Activated T-cell treated with anti-CD3 and anti-CD28 coated beads, Interleukin-2, amount 50 U/mL, for 72 hours (primary cell): ENCODE data around the gene FIBP. TPM values are rescaled to one million over a fixed set of nuclear protein-coding genes. Genes with fewer than 3 reads are reported as not detected.

ENCODE experiments used
- ATAC-seq, 2 donors: fragments of 150-1000 bp; cut with Tn5 transposase; replicated peaks in 1 of 2; 2 replicates each; pipeline ENCODE4 v1.10.0; 2021; ENCODE audit warnings: moderate library complexity in 2 of 2, mild to moderate bottlenecking in 1 of 2
- DNase-seq, 2 donors: peaks; one replicate each; pipeline ENCODE4 v3.0.0; 2021 to 2022; ENCODE audit warnings: mixed read lengths in 1 of 2
- H3K27ac Mint-ChIP-seq: one replicate; pipeline ENCODE4 v1.8.0; 2022; ENCODE audit warnings: mild to moderate bottlenecking, moderate library complexity, mixed read lengths
- H3K27me3 Mint-ChIP-seq: one replicate; pipeline ENCODE4 v1.8.0; 2022; ENCODE audit warnings: low read depth, mixed read lengths
- H3K36me3 Mint-ChIP-seq, 2 donors: one replicate each; pipeline ENCODE4 v1.8.0; 2022; ENCODE audit warnings: mixed read lengths in 2 of 2, mild to moderate bottlenecking in 1 of 2; ENCODE audit not compliant: insufficient read depth in 2 of 2
- H3K4me1 Mint-ChIP-seq: one replicate; pipeline ENCODE4 v1.8.0; 2022; ENCODE audit warnings: low read depth, mixed read lengths
- H3K4me3 Mint-ChIP-seq, 2 donors: one replicate each; pipeline ENCODE4 v1.8.0; 2022; ENCODE audit warnings: mild to moderate bottlenecking in 2 of 2, mixed read lengths in 2 of 2, moderate library complexity in 2 of 2
- H3K9me3 Mint-ChIP-seq, 2 donors: one replicate each; pipeline ENCODE4 v1.8.0; 2022; ENCODE audit warnings: mixed read lengths in 2 of 2
- total RNA-seq, 2 donors: library from RNA; stranded (reverse); gene quantifications; one replicate each; pipeline ENCODE4 v1.2.3, GENCODE V29; 2022

The FIBP gene
- total RNA-seq, 2 donors from 2014 or later, result 86.4 to 91.9 TPM

DNA sequence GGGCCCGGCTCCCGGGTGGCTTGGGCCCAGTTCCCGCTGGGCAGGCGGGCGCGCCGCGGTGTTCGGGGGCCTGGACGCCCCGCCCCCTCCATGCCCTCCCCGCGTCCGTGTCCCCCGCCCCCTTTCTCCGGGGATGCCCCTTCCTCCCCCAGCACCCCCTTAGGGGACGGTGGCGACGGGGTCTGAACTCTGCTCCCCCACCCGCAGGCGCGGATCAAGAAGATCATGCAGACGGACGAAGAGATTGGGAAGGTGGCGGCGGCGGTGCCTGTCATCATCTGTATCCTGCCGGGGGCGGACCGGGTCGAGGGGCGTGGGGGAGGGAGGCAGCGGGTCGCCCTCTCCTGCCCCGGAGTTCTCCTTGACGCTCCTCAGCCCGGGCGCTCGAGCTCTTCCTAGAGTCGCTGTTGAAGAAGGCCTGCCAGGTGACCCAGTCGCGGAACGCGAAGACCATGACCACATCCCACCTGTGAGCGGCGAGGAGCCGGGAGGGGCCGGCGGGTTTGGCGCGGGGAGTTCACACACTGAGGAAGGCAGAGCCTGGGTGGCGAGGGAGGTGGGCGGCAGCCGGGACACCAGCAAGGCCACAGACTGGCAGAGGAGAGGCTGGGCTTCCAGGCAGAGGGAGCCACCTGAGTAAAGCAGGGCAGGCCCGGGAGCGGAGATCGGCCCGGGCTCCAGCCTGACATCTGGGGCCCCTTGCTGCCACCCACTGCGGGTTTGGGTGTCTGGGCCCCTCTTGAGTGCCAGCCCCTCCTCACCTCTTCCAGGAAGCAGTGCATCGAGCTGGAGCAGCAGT, 31.5 kb upstream of the FIBP start:
- Mint-ChIP-seq H3K36me3 (peaks cover 4 to 12% of the 10 kb centered on the region in 2 donors), H3K27me3 (no peaks in the 10 kb centered on the region), H3K4me3 (peak overlapping the region; percentile 95 to 96), H3K4me1 (peaks cover 41% of the 10 kb centered on the region), H3K27ac (peak overlapping the region; percentile 84), H3K9me3 (no peaks in the 10 kb centered on the region)
- DNase-seq (peak in 1 of 2 donors; percentile 74), ATAC-seq (peak; percentile 55 to 60)

DNA sequence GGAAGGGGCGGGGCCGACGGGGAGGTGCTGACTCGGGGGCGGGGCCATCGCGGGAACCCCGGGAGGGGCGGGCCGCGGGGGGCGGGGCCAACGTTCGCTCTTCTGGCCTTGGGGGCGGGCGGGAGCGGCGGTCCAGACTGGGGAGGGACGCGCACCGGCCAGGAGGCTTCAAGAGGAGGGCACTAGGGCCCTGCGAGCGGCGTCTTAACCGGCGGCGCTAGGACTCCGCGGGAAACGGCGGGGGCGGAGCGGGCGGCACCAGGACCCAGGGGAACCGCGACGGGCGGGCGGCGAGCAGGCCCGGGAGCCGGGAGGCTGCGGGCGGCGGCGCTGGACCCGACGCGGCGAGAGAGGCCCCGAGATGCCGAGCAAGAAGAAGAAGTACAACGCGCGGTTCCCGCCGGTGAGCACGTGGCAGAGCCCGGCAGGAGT, 30.9 kb upstream of the FIBP start, which contains the start of gene DRAP1:
DRAP1 (plus strand) TSS at position 286 of the 432 bp plus-strand sequence; CDS start at position 362, 76 bp downstream.
- Mint-ChIP-seq H3K36me3 (peaks cover 4 to 12% of the 10 kb centered on the region in 2 donors), H3K4me3 (peak within 1 kb of the TSS; percentile 95 to 96), H3K9me3 (no peaks in the 10 kb centered on the region), H3K27me3 (no peaks in the 10 kb centered on the region), H3K4me1 (peaks cover 41% of the 10 kb centered on the region), H3K27ac (peak within 1 kb of the TSS; percentile 89)
- peak; percentile 98 to 99 for DNase-seq
- peak; percentile 93 to 95 for ATAC-seq

DNA sequence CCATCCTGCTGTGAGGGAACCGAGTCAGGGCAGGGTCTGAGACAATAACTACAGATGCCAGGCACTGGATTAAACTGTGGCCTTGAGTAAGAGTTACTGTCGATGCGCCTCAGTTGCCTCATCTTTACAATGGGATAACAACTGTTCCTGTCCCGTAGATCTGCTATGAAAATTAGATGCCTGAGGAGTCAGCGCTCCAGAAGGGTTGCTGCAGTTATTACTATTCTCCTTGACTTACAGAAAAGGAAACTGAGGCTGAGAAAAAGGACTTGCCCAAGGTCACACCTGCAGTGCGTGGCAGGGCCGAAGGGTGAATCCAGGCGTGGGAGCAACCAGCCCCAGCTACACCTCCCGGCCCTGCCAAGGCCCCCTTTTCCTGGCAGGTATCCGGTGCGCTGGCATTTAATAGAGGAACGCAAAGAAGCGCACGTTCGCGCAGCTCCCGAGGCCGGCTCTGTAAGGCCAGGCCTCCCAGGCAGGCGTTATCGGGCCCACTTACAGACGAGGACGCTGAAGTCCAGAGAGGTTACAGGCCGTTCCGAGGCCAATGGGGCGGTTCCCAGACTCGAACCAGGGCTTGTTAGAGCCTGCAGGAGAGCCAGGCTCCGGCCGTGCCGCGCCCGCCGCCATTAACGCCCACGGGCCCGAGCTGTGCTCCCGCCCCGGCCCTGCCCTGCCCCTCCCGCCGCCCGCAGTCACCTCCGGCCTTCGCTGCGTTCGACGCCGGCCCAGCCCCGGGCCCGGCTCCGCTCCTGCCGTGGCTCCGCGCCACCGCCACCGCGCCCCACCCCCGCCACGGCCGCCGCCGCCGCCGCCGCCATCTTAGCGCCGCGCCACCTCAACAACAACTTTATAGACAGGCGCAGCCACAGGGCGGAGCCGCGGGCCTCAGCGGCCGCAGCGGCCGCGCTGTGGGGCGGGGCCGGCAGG, 30.2 kb upstream of the FIBP start, which contains the start of gene C11orf68:
C11orf68 (minus strand) TSS at position 852 of the 930 bp plus-strand sequence; CDS start at position 821, 31 bp downstream.
- H3K27ac Mint-ChIP-seq, result peak within 1 kb of the TSS; percentile 89
- peak within 1 kb of the TSS; percentile 95 to 96 for H3K4me3 Mint-ChIP-seq
- ATAC-seq, result peak; percentile 68 to 74
- H3K4me1 Mint-ChIP-seq, result peaks cover 41% of the 10 kb centered on the region
- H3K36me3 Mint-ChIP-seq, result peaks cover 4 to 11% of the 10 kb centered on the region in 2 donors
- H3K27me3 Mint-ChIP-seq, result no peaks in the 10 kb centered on the region
- no peaks in the 10 kb centered on the region for H3K9me3 Mint-ChIP-seq
- DNase-seq, result no peak

DNA sequence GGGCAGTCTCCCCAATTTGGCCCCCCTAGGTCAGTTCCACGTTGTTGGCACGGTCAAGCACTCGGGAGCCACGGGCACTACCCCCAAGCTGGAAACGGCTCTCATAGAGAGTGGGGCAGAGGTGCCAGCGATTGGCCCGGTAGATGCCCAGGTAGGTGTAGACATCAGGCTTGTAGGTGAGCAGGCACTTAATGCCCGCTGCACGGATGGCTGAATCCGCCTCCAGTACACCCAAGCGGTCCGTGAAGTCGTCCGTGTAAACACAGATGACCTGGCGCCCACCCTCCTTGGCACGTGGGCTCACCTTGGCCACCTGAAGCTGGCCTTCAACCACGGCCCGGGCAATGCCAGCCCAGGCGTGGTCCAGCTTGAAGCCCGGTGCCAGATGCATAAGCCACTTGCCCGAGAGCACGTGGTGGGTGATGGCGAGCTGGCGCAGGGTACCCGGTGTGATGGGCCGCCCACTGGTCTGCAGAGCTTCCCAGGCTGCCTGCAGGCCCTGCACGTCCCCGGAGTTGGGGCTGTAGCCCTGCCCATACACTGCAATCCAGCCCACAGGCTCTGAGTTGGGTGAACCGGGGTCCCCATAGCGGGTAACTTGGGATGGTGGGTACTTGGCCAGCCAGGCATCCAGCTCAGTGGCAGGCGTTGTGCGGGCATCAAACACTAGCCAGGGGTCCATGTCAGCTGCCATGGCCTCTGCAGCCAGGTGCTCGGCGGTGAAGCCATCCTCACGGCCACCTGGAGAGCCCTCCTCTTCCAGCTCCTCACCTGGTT, 29.4 kb upstream of the FIBP start:
- Mint-ChIP-seq H3K36me3 (peaks cover 4 to 8% of the 10 kb centered on the region in 2 donors), H3K4me3 (peak overlapping the region; percentile 95 to 96), H3K9me3 (no peaks in the 10 kb centered on the region), H3K27me3 (no peaks in the 10 kb centered on the region), H3K27ac (no peak overlapping the region), H3K4me1 (peaks cover 43% of the 10 kb centered on the region)
- ATAC-seq, result no peak
- DNase-seq, result no peak

DNA sequence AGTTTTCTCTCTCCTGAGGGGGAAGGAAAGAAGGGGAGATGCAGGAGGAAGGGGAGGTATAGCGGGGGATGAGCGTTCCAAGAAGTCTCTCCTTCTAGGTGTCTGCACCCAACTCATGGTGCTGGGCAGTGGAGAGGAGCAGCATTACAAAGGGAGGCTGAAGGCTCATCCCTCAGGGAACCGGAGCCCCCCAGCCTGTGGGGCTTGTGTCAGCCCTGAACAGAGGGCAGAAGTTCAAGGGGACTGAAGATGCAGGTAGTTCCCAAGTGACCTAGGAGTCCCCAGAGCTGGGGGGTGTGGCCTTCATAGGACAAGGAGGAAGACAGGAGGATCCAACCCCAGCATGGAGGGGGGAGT, 28.8 kb upstream of the FIBP start:
- H3K27me3 Mint-ChIP-seq, result no peaks in the 10 kb centered on the region
- no peak for DNase-seq

DNA sequence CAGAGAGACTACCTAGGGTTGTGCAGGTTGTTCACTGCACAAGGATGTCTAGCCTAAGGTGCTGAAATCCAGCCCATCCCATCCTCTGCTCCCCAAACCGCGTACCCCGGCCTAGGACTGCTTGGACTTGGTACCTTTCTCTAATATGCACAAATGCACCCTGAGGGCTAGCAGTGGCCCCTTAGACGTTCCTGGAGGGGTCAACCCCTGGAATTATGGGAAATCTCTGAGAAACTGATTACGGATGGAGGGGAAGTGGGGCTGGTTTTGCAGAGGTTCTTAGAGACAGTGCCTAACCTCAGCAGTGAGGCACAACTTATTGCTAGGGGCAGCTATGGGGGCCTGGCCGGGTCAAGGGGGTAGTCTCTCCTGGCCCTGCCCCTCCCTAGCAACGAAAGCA, 28.1 kb upstream of the FIBP start:
- Mint-ChIP-seq H3K9me3 (no peaks in the 10 kb centered on the region), H3K27me3 (no peaks in the 10 kb centered on the region), H3K36me3 (peaks cover 0 to 6% of the 10 kb centered on the region in 2 donors), H3K27ac (no peak overlapping the region), H3K4me3 (peak overlapping the region; percentile 64 to 95), H3K4me1 (peaks cover 37% of the 10 kb centered on the region)
- ATAC-seq (no peak), DNase-seq (no peak)

More for the DNA sequence above, 28.8 kb upstream of the FIBP start:
- no peak for ATAC-seq
- H3K9me3 Mint-ChIP-seq, result no peaks in the 10 kb centered on the region
- peak overlapping the region; percentile 64 to 95 for H3K4me3 Mint-ChIP-seq
- peak overlapping the region; percentile 38 for H3K27ac Mint-ChIP-seq
- H3K36me3 Mint-ChIP-seq, result peaks cover 3 to 6% of the 10 kb centered on the region in 2 donors
- peaks cover 40% of the 10 kb centered on the region for H3K4me1 Mint-ChIP-seq

DNA sequence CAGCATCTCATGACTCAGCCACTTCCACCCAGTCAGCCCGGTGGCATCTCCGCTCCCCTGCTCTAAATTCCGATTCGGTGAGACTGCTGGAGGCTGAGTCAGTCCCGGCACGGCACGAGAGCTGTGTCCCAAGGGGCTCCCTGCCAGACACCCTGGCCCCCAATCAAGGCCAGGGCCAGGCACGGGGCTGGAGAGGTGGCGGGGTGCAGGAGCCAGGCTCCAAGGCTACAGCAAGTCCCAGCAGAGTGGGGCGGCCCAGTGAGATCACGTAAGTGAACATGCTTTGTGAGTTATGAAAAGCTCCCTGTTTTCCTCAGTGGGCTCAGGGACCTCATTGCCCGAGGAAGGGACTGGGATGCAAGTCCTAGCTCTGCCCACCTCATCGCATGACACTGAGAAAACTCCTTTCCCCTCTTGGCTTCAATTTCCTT, 27.6 kb upstream of the FIBP start:
- no peaks in the 10 kb centered on the region for H3K27me3 Mint-ChIP-seq
- H3K4me1 Mint-ChIP-seq, result peaks cover 37% of the 10 kb centered on the region
- H3K27ac Mint-ChIP-seq, result no peak overlapping the region
- peaks cover 0 to 6% of the 10 kb centered on the region in 2 donors for H3K36me3 Mint-ChIP-seq
- no peak overlapping the region for H3K4me3 Mint-ChIP-seq
- DNase-seq, result no peak
- H3K9me3 Mint-ChIP-seq, result no peaks in the 10 kb centered on the region
- no peak for ATAC-seq

DNA sequence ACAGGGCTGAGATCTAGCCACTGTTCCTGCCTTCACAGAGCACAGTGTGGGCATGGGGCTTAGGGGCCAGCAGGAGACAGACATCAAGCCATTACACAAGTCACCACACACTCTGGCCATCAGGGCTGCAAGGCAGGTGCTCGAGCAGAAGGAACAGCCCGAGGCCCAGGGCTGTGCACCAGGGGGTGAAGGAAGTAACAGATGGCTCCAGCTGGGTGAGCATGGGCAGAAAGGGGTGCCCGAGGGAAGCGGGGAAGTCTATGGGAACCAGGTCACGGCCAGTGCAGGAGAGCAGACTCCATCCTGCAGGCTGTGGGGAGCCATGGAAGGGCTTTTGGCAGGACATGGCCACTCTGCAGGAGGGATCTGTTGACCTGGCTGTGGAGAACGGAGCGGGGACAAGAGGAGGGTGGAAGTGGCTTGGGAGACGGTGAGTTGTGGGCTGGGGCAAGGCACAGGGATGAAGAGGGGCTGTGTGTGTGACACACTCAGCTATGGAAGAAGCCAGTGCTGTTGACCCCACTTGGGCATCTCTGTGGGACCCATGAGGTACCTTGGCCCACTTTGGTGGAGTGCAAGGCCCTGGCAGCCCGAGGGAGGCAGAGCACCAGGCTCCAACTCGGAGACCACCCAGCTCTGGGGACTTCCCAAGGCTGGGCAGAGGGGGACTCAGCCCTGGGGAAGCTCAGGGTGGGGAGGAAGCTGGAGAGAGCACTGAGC, 27.0 kb upstream of the FIBP start:
- no peak for ATAC-seq
- H3K36me3 Mint-ChIP-seq, result peaks cover 0 to 4% of the 10 kb centered on the region in 2 donors
- H3K4me1 Mint-ChIP-seq, result peaks cover 35% of the 10 kb centered on the region
- no peak overlapping the region for H3K4me3 Mint-ChIP-seq
- no peak overlapping the region for H3K27ac Mint-ChIP-seq
- H3K9me3 Mint-ChIP-seq, result no peaks in the 10 kb centered on the region
- no peak for DNase-seq
- no peaks in the 10 kb centered on the region for H3K27me3 Mint-ChIP-seq

DNA sequence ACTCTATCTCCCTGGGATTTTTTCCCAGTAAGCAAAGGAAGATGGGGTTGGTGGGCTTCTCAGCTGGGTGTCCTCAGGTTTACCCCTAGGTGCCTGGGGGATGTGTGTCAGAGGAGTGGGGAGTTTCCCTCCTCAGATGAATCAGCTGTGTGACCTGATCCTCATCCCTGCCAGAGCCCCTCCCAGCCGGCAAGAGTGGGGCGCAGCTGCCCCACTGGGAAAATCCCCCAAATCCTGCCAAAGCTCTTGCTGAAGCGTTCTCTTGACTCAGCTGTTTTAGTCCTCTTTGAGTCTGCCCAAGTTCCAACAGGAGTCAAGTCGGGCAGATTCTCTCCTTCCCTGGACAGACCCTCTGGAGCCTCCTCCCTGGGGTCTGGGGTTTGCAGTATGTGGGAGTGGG, 24.6 kb upstream of the FIBP start:
- Mint-ChIP-seq H3K27me3 (peaks cover 6% of the 10 kb centered on the region), H3K27ac (no peak overlapping the region), H3K36me3 (no peaks in the 10 kb centered on the region), H3K9me3 (no peaks in the 10 kb centered on the region), H3K4me3 (no peak overlapping the region), H3K4me1 (peaks cover 35% of the 10 kb centered on the region)
- no peak for DNase-seq
- peak in 1 of 2 donors; percentile 42 for ATAC-seq

DNA sequence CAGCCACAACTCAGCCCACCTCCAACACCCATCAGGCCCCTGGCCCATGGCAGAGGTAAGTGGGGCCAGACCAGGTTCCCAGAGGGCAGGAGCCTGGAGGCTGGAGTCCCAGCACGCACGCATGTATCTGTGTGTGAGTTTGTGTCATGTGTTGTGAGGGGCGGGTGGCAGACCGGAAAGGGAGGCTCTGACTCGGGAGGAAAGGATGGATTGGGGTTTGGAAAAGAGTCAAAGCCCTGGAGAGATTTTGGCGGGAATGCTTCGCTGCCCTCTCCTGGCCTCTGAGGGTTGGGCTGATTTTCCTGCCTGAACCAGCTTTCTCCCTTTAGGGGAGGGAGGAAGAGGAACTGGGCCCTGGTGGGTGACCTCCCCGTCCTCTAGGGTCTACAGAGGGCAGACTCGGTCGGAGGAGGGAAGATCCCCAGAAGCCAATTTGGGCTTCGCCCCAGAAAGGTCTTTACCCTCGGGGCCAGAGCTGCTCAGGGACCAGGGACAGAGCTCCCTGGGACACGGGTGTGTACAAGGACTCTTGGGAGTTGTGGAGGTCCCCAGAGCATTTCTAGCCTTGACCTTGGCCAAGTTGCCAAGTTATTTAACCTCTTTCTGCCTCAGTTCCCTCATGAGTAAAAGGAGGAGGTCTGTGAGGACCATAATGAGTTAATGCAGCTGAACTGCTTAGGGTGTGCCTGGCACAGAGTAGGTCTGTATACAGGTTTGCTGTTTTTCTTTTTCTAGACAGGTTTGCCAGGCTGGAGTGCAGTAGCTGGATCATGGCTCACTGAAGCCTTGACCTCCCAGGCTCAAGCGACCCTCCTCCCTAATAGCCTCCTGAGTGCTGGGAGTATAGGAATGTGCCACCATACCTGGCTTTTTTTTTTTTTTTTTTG, 23.7 kb upstream of the FIBP start:
- Mint-ChIP-seq H3K27me3 (peaks cover 6% of the 10 kb centered on the region), H3K9me3 (no peaks in the 10 kb centered on the region), H3K27ac (no peak overlapping the region), H3K4me1 (peaks cover 29% of the 10 kb centered on the region), H3K4me3 (peak overlapping the region in 1 of 2 donors; percentile 13), H3K36me3 (no peaks in the 10 kb centered on the region)
- DNase-seq, result no peak
- peak in 1 of 2 donors; percentile 2 for ATAC-seq

DNA sequence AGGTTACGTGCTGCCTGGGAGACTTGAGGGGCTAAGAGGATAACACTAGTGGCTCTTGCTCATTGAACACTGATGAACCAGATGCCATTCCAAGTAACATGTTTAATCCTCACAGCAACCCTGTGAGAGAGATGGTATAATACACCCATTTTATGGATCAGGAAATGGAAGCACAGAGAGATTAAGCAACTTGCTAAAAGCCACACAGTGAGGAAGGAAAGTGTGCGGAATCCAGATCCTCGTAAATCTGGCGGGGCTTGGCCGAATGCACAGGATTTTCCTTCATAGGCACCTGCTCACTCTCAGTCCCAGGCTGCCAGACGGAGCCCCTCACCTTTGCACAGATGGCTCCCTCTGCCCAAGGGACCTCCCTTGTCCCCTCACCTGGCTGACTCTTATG, 19.6 kb upstream of the FIBP start:
- no peak for ATAC-seq
- Mint-ChIP-seq H3K4me3 (no peak overlapping the region), H3K27ac (no peak overlapping the region)

More for the DNA sequence above, 19.6 kb upstream of the FIBP start:
- peaks cover 14% of the 10 kb centered on the region for H3K4me1 Mint-ChIP-seq
- H3K9me3 Mint-ChIP-seq, result no peaks in the 10 kb centered on the region
- DNase-seq, result no peak
- peaks cover 6% of the 10 kb centered on the region for H3K27me3 Mint-ChIP-seq
- no peaks in the 10 kb centered on the region for H3K36me3 Mint-ChIP-seq
